PFSK-1 (cell line): Measurements from ENCODE around the gene RHOXF1.

Source experiments
- FOXP2 ChIP-seq: optimal IDR thresholded peaks from 2 replicates; pipeline ENCODE3; 2011; ENCODE audit warnings: borderline replicate concordance, control low read depth, inconsistent platforms; ENCODE audit not compliant: insufficient read depth; ENCODE audit errors: extremely low read length, extremely low read depth
- POLR2AphosphoS5 ChIP-seq: IDR thresholded peaks from 2 replicates; pipeline ENCODE4 v1.6.1; 2012; ENCODE audit warnings: low read depth, mild to moderate bottlenecking, control low read depth, low read length, moderate library complexity
- SIN3A ChIP-seq: IDR thresholded peaks from 2 replicates; pipeline ENCODE4 v1.6.1; 2012; ENCODE audit warnings: mild to moderate bottlenecking, low read length, moderate library complexity, borderline replicate concordance; ENCODE audit not compliant: insufficient read depth

DNA sequence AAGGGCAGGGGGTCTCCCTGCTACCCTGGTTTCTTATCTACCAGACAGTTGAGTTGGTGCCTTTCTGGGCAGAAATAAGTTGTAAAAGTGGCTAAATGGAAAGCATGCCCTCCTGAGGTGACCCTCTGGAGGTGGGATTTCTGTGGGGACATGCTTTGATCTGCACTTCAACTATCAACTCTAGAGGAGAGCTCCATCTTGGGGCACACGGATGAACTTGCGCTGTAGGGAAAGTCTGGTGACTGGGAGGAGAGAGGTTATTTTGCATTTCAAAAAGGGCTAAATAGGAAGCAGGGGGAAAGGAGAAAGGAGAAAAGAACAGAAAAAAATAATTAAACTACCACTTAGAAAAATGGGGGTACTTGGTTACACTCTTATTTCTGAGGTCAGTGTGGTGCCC lies 25.5 kb downstream of the RHOXF1 start:
- no peak for TF ChIP-seq POLR2AphosphoS5
- TF ChIP-seq FOXP2, result no peak
- TF ChIP-seq SIN3A, result no peak
